NB4 (cell line): ENCODE results near the gene USP3.

ENCODE experiments used
- DNase-seq: peaks from one replicate; pipeline ENCODE4 v3.0.0; 2010; ENCODE audit warnings: low read depth
- H3K4me3 ChIP-seq: one replicate; pipeline ENCODE4 v1.5.1; 2011; ENCODE audit warnings: mild to moderate bottlenecking, low read depth, low read length, moderate library complexity
- CTCF ChIP-seq: IDR thresholded peaks from one replicate; pipeline ENCODE4 v1.5.1; 2012; ENCODE audit warnings: low read depth, low read length
- MYC ChIP-seq: IDR thresholded peaks from 2 replicates; pipeline ENCODE4 v1.6.1; 2011; ENCODE audit warnings: low read depth, low read length
- POLR2A ChIP-seq: IDR thresholded peaks from 2 replicates; pipeline ENCODE4 v1.6.1; 2011; ENCODE audit warnings: mild to moderate bottlenecking; ENCODE audit not compliant: insufficient read length; ENCODE audit errors: extremely low read depth
- TF ChIP-seq, protein P1 (sequence below): IDR thresholded peaks from 2 replicates; pipeline ENCODE4 v1.6.1; 2011; ENCODE audit warnings: low read depth, low read length

The USP3 gene

DNA sequence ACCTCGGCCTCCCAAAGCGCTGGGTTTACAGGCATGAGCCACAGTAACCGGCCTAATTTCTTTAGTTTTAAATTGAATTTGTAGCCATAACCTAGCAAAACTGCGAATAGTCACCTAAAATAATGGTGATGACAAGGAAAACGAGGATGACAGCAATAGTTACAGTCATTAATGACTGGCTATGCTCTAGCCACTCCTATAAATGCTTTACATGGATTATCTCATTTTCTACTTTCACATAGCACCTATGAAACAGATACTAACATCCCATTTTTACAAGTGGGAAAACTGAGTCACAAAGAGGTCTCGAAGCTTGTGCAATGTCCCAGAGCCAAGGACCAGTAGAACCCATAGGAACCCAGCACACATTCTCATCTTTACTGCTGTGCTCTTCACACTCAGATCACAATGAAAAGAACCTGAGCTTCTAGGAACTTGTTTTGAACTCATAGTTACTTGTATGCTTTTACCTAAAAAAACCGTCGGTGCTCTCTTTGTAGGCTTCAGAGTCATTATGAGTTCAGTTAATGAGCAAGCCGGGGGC is 132.2 kb downstream of the USP3 start:
- TF ChIP-seq, protein P1, sequence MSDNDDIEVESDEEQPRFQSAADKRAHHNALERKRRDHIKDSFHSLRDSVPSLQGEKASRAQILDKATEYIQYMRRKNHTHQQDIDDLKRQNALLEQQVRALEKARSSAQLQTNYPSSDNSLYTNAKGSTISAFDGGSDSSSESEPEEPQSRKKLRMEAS, result no peak
- TF ChIP-seq CTCF (no peak), MYC (no peak), POLR2A (no peak)
- no peak overlapping the region for H3K4me3 ChIP-seq
- DNase-seq, result no peak

DNA sequence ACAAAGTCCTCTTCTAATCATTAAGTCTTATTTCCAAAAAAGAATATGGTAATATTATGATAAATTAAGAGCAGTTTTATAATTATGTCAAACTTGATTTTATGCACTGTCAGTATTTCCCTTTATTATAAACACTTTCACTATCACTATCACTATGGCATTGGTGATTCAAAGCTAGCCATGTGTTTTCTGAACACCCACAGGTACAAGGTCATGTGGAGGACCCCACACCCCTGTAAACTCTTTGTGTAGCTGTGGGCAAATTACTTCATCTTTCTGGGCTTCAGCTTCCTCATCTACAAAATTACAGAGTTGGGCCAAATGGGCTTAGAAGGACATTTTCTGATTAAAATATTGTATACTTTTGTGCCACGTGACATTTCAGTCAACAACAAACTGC is 134.4 kb downstream of the USP3 start:
- DNase-seq, result no peak
- TF ChIP-seq CTCF, result no peak
- TF ChIP-seq MYC, result no peak
- TF ChIP-seq POLR2A, result no peak
- TF ChIP-seq, protein P1, result no peak

GRCh38 chr15:63640146-63640545 is 135.8 kb downstream of the USP3 start:
- DNase-seq, result no peak
- TF ChIP-seq, protein P1, result no peak
- TF ChIP-seq POLR2A, result no peak
- TF ChIP-seq MYC, result no peak
- H3K4me3 ChIP-seq, result no peak overlapping the region

More for the DNA sequence above, 134.4 kb downstream of the USP3 start:
- no peak overlapping the region for H3K4me3 ChIP-seq
